ENCODE data around the gene C1QTNF3.
"Not testable (repeated sequence)": the region's sequence is repeated elsewhere in the genome, so short reads cannot be mapped to it uniquely, and the experiment has no call there.

C1QTNF3 gene

DNA sequence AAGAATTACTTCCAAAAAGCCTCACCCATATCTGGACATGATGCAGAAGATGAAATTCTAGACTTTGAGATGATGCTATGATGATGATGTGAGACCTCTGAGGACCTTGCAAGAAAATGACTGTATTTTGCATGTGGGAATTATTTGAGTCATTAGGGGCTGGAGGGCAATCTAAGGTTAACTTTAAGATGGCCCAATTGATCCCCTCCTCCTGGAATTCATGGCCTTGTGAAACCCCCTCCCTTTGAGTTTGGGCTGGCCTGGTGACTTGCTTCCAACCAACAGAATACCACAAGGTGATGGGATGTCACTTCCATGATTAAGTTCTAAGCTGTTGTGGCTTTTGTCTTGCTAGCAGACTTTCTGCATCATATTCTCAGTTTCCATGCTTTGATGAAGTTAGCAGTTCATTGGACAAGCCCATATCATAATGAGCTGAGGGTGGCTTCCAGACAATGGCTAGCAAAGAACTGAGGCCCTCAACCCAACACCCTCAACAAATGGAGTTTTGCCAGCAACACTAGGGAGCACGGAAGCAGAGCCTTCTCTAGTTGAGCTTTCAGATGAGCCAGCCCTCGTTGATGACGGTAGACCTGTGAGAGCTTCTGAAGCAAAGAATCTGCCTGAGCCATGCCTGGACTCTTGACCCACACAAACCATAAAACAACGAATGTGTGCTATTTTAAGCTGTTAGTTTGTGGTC, 27.7 kb downstream of the C1QTNF3 start:
- no peak overlapping the region for H3K27ac ChIP-seq
- no peak for TF ChIP-seq ZFX (IDR thresholded peaks at IDR 0.05)
- TF ChIP-seq CTCF (conservative IDR thresholded peaks at IDR 0.05) = no peak

DNA sequence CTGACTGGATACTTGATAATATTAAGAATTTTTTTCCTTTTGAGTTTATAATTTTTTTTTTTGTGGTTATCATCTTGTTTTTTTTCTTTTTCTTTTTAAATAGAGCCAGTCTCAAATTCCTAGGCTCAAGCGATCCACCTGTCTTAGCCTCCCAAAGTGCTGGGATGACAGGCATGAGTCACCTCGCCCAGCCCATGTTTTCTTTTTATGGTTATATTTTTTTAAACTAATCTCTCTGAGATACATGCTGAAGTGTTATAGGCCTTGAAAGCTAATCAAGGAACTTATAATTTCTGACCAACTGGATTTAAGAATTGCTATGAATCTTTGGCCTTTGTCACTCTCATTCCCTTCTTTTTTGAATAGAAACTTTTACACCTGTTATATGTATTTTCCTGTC, 28.4 kb downstream of the C1QTNF3 start:
- TF ChIP-seq CTCF (conservative IDR thresholded peaks at IDR 0.05) = no peak
- no peak overlapping the region for H3K27ac ChIP-seq

- TF ChIP-seq ZFX (IDR thresholded peaks at IDR 0.05) (no peak), CTCF (conservative IDR thresholded peaks at IDR 0.05) (no peak)
- no peak overlapping the region; the same call in 1 of the 2 replicates for H3K27ac ChIP-seq
These were observed 29.5 kb downstream of the C1QTNF3 start for GRCh38 chr5:34013547-34013946.

DNA sequence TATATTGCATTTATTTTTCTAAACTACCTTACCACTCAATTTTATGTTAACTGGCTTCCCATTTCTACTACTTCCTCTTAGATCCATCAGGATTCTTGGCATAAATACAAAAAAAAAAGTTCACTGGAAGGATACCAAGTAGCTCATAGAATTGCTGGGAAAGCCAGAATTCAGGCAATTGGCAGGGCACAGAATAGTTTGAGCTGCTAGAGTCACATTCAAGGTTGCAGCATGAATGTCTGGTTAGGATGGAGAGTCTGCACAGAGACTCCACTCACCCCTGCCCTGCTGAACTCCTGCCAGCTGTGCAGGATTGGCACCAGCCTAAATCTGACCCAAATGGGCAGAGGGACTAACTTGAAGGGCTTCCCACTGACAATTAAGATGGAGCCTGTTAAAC, 30.2 kb downstream of the C1QTNF3 start:
- no peak overlapping the region for H3K27ac ChIP-seq
- TF ChIP-seq CTCF (conservative IDR thresholded peaks at IDR 0.05) (no peak), ZFX (IDR thresholded peaks at IDR 0.05) (no peak)

DNA sequence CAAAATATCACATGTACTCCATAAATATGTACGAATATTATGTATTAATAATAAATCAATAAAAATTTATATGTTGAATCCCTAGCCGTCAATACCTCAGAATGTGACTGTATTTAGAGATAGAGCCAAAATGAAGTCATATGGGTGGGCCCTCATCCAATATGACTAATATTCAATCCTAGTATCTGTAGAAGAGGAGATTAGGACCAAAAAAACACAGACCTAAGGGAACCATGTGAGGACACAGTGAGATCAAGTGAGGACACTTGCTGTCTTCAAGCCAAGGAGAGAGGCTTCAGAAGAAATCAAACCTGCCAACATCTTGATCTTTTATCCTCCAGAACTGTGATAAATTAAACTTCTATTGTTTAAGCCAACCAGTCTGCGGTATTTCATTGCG, 31.5 kb downstream of the C1QTNF3 start:
- TF ChIP-seq ZFX (IDR thresholded peaks at IDR 0.05) = no peak
- TF ChIP-seq CTCF (conservative IDR thresholded peaks at IDR 0.05) = no peak
- H3K27ac ChIP-seq = no peak overlapping the region

DNA sequence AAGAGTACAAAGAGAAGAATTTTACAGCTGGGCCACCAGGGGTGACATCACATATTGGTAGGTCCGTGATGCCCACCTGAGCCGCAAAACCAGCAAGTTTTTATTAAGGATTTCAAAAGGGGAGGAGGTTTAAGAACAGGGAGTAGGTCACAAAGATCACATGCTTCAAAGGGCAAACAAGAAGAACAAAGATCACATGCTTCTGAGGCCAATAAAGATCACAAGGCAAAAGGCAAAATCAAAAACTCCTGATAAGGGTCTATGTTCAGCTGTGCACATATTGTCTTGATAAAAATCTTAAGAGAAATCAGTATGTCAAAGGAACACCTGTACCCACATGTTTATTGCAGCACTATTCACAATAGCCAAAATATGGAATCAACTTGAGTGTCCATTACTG, 32.9 kb downstream of the C1QTNF3 start:
- not testable (repeated sequence) for H3K27ac ChIP-seq

- no peak overlapping the region; the same call in 1 of the 2 replicates for H3K27ac ChIP-seq
- TF ChIP-seq ZFX (IDR thresholded peaks at IDR 0.05) = no peak
- TF ChIP-seq CTCF (conservative IDR thresholded peaks at IDR 0.05) = no peak
These were observed 33.4 kb downstream of the C1QTNF3 start for GRCh38 chr5:34009610-34010009.

DNA sequence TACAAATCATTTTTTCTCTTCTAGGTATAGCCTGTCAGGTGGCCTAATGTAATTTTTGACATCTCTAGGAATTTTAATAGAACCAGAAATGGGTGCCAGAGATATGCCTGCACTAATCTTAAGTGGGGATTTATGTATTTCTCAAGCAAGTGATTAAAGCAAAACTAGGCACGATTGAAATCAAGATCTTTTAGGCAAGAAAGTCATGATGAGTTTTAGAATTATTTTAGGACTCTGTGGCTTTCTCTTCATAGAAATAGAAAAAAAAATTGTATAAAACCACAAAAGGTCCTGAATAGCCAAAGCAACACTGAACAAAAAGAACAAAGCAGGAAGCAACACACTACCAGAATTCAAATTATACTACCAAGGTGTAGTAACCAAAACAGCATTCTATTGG, 34.2 kb downstream of the C1QTNF3 start:
- no peak overlapping the region for H3K27ac ChIP-seq

More for the DNA sequence above, 34.2 kb downstream of the C1QTNF3 start:
- TF ChIP-seq CTCF (conservative IDR thresholded peaks at IDR 0.05) (no peak), ZFX (IDR thresholded peaks at IDR 0.05) (no peak)

Data from C4-2B (cell line).